Panc1 (cell line): ENCODE data around the gene MCCC1. TPM values are rescaled to one million over a fixed set of nuclear protein-coding genes. Genes with fewer than 3 reads are reported as not detected.

Experiments used
- ATAC-seq: fragments of 200-7000 bp; cut with Tn5 transposase; 2 replicates; pipeline ENCODE4 v1.9.1; 2020; ENCODE audit warnings: mild to moderate bottlenecking, moderate library complexity
- BruUV-seq: library from RNA; stranded (reverse); fragments of 400-500 nt; replicated peaks from 2 replicates; lab custom pipeline; 2021; lab: Mats Ljungman, UMichigan
- CTCF ChIA-PET: fragments of 300-600 bp; sonication (Branson Sonifier 250); formaldehyde crosslinking; loops from one replicate; lab custom pipeline; 2022; ENCODE audit warnings: antibody characterized with exemption; lab: Charles Lee
- POLR2A ChIA-PET: fragments of 300-600 bp; sonication (Branson Sonifier 250); formaldehyde crosslinking; loops from one replicate; lab custom pipeline; 2022; ENCODE audit warnings: antibody characterized with exemption; lab: Charles Lee
- DNase-seq: peaks from one replicate; pipeline ENCODE4 v3.0.0-alpha.2; 2010; ENCODE audit warnings: low read depth, low spot score
- H3K27ac ChIP-seq: 2 replicates; pipeline ENCODE4 v1.5.1; 2011; ENCODE audit warnings: mild to moderate bottlenecking, low read length, inconsistent platforms
- H3K27me3 ChIP-seq: fragments of 200-500 bp; sonication (Bioruptor generic); 2 replicates; pipeline ENCODE4 v1.6.0; 2014; ENCODE audit warnings: low read length, inconsistent platforms; ENCODE audit not compliant: control insufficient read depth, insufficient read depth
- H3K36me3 ChIP-seq: fragments of 200-500 bp; sonication (Bioruptor generic); 2 replicates; pipeline ENCODE4 v1.5.1; 2014; ENCODE audit warnings: inconsistent platforms, mild to moderate bottlenecking, low read length, moderate library complexity; ENCODE audit not compliant: control insufficient read depth, insufficient read depth
- H3K4me1 ChIP-seq: 2 replicates; pipeline ENCODE4 v1.5.1; 2011; ENCODE audit warnings: inconsistent platforms, mild to moderate bottlenecking, low read length, moderate library complexity; ENCODE audit not compliant: control insufficient read depth, insufficient read depth
- H3K4me3 ChIP-seq, 2 experiments: 2 replicates each; pipeline ENCODE4 v1.5.1; 2011 to 2012; ENCODE audit warnings: low read depth in 2 of 2, low read length in 2 of 2, mild to moderate bottlenecking in 2 of 2, inconsistent platforms in 1 of 2, moderate library complexity in 1 of 2
- H3K9me3 ChIP-seq: fragments of 200-500 bp; sonication (Bioruptor generic); 2 replicates; pipeline ENCODE4 v1.5.1; 2014; ENCODE audit warnings: low read depth, mild to moderate bottlenecking, inconsistent platforms, low read length, moderate library complexity; ENCODE audit not compliant: control insufficient read depth, insufficient read depth
- CTCF ChIP-seq: fragments of 450-650 bp; IDR thresholded peaks from 2 replicates; pipeline ENCODE4 v1.5.1; 2017; ENCODE audit warnings: mild to moderate bottlenecking
- POLR2AphosphoS5 ChIP-seq: IDR thresholded peaks from 2 replicates; pipeline ENCODE4 v1.6.1; 2012; ENCODE audit warnings: mild to moderate bottlenecking, low read depth, low read length, moderate library complexity
- REST ChIP-seq, 2 experiments: IDR thresholded peaks; 2 replicates each; pipeline ENCODE4 v1.6.1; 2011 to 2012; ENCODE audit warnings: low read depth in 2 of 2, control low read depth in 1 of 2, low read length in 1 of 2, mild to moderate bottlenecking in 1 of 2, moderate library complexity in 1 of 2; ENCODE audit not compliant: insufficient read depth in 1 of 2
- SIN3A ChIP-seq: IDR thresholded peaks from 2 replicates; pipeline ENCODE4 v1.6.1; 2012; ENCODE audit warnings: low read depth, mild to moderate bottlenecking, low read length, moderate library complexity, borderline replicate concordance; ENCODE audit not compliant: insufficient read depth
- TCF7L2 ChIP-seq: IDR thresholded peaks from 2 replicates; pipeline ENCODE4 v1.6.1; 2011; ENCODE audit warnings: mild to moderate bottlenecking, low read depth, low read length, inconsistent platforms
- in situ Hi-C: cut with HindIII; loops from 2 replicates; pipeline ENCODE4 v1.10.0; 2016; ENCODE audit warnings: low sequenced_read_pairs, low pct_unique_long_range_greater_than_20kb
- intact Hi-C: fragments of 100-400 bp; cut with micrococcal nuclease; formaldehyde crosslinking; loops from one replicate; pipeline ENCODE4 v1.10.0; 2022; ENCODE audit not compliant: unreplicated experiment
- total RNA-seq: library from RNA; stranded (reverse); gene quantifications from one replicate; pipeline ENCODE4 v1.2.1, GENCODE V29; 2021; ENCODE audit not compliant: unreplicated experiment

The MCCC1 gene
- total RNA-seq, 1 experiment from 2014 or later, result 24.2 TPM

GRCh38 chr3:182970811-182971418 lies 128.4 kb downstream of the MCCC1 start:
- ATAC-seq, result no peak

GRCh38 chr3:182969853-182970252 lies 129.4 kb downstream of the MCCC1 start:
- no peaks in the 10 kb centered on the region for H3K36me3 ChIP-seq
- H3K9me3 ChIP-seq, result no peaks in the 10 kb centered on the region
- TF ChIP-seq POLR2AphosphoS5 (no peak), SIN3A (no peak)
- BruUV-seq, result no TSS peak
- ChIA-PET CTCF (no interaction called here), POLR2A (no interaction called here)
- H3K4me1 ChIP-seq, result peaks cover 11% of the 10 kb centered on the region
- no peaks in the 10 kb centered on the region for H3K27me3 ChIP-seq
- intact Hi-C loops (no loop called here), in situ Hi-C loops (no loop called here)
- ATAC-seq, result no peak
- H3K4me3 ChIP-seq, result no peak overlapping the region
- no peak overlapping the region for H3K27ac ChIP-seq
- no peak for DNase-seq

More at GRCh38 chr3:182970811-182971418, 128.4 kb downstream of the MCCC1 start:
- Histone ChIP-seq H3K27ac (no peak overlapping the region), H3K36me3 (no peaks in the 10 kb centered on the region), H3K4me3 (no peak overlapping the region), H3K27me3 (no peaks in the 10 kb centered on the region), H3K9me3 (no peaks in the 10 kb centered on the region), H3K4me1 (peaks cover 11% of the 10 kb centered on the region)
- in situ Hi-C loops, result no loop called here
- intact Hi-C loops, result no loop called here
- no peak for DNase-seq
- no TSS peak for BruUV-seq
- CTCF ChIA-PET, result interaction anchor here (1.0 kb wide), 1 partner anchor 11 kb away, joined by 3 read pairs; no protein-coding TSS in a partner anchor
- POLR2A ChIA-PET, result no interaction called here
- no peak for TF ChIP-seq REST (IDR thresholded peaks at IDR 0.05; ENCODE audit: insufficient read depth in 1 of 2, low read depth in 2 of 2, low read length in 1 of 2)
- no peak for TF ChIP-seq POLR2AphosphoS5
- no peak for TF ChIP-seq SIN3A
- TF ChIP-seq TCF7L2, result no peak
- no peak for TF ChIP-seq CTCF

GRCh38 chr3:182969277-182969676 lies 130.0 kb downstream of the MCCC1 start:
- BruUV-seq, result no TSS peak
- Histone ChIP-seq H3K4me3 (no peak overlapping the region), H3K4me1 (peaks cover 11% of the 10 kb centered on the region), H3K27me3 (no peaks in the 10 kb centered on the region), H3K36me3 (no peaks in the 10 kb centered on the region), H3K27ac (no peak overlapping the region), H3K9me3 (no peaks in the 10 kb centered on the region)
- in situ Hi-C loops (no loop called here), intact Hi-C loops (no loop called here)
- ATAC-seq, result 0 out of 2 replicates have a peak, but pooled peaks have one; percentile 20
- TF ChIP-seq TCF7L2 (no peak), CTCF (no peak), SIN3A (no peak), REST (IDR thresholded peaks at IDR 0.05; ENCODE audit: insufficient read depth in 1 of 2, low read depth in 2 of 2, low read length in 1 of 2) (no peak), POLR2AphosphoS5 (no peak)
- POLR2A ChIA-PET, result no interaction called here
- CTCF ChIA-PET, result no interaction called here
- no peak for DNase-seq
